ENCODE measurements around the gene PLA2G4E. TPM values are rescaled to one million over a fixed set of nuclear protein-coding genes. Genes with fewer than 3 reads are reported as not detected.

The PLA2G4E gene
- total RNA-seq, 2 donors from 2014 or later: not detected

GRCh38 chr15:41990243-41990605 is 30.6 kb downstream of the PLA2G4E start:
- ATAC-seq (replicated peaks in 1 of 2) (no peak), DNase-seq (no peak)
- Mint-ChIP-seq H3K36me3 (ENCODE audit: insufficient read depth in 2 of 2) (no peaks in the 10 kb centered on the region), H3K27me3 (ENCODE audit: low read depth) (no peaks in the 10 kb centered on the region), H3K4me1 (ENCODE audit: low read depth) (no peaks in the 10 kb centered on the region), H3K4me3 (no peak overlapping the region), H3K9me3 (no peaks in the 10 kb centered on the region), H3K27ac (no peak overlapping the region)

GRCh38 chr15:41989573-41990242 is 31.1 kb downstream of the PLA2G4E start:
- no peaks in the 10 kb centered on the region for H3K4me1 Mint-ChIP-seq (ENCODE audit: low read depth)
- H3K36me3 Mint-ChIP-seq (ENCODE audit: insufficient read depth in 2 of 2): no peaks in the 10 kb centered on the region
- no peak overlapping the region for H3K4me3 Mint-ChIP-seq
- H3K9me3 Mint-ChIP-seq: no peaks in the 10 kb centered on the region
- H3K27ac Mint-ChIP-seq: no peak overlapping the region
- ATAC-seq (replicated peaks in 1 of 2) (peak; percentile 90 to 91), DNase-seq (peak; percentile 87 to 91)
- H3K27me3 Mint-ChIP-seq (ENCODE audit: low read depth): no peaks in the 10 kb centered on the region

- no peaks in the 10 kb centered on the region for H3K4me1 Mint-ChIP-seq (ENCODE audit: low read depth)
- ATAC-seq (replicated peaks in 1 of 2) (no peak), DNase-seq (no peak)
- no peaks in the 10 kb centered on the region for H3K9me3 Mint-ChIP-seq
- H3K36me3 Mint-ChIP-seq (ENCODE audit: insufficient read depth in 2 of 2): no peaks in the 10 kb centered on the region
- no peaks in the 10 kb centered on the region for H3K27me3 Mint-ChIP-seq (ENCODE audit: low read depth)
- no peak overlapping the region for H3K4me3 Mint-ChIP-seq
- no peak overlapping the region for H3K27ac Mint-ChIP-seq
These were observed 31.8 kb downstream of the PLA2G4E start for GRCh38 chr15:41988896-41989572.

GRCh38 chr15:41987925-41988275 is 32.9 kb downstream of the PLA2G4E start:
- ATAC-seq (replicated peaks in 1 of 2) (no peak), DNase-seq (no peak)
- Mint-ChIP-seq H3K27me3 (ENCODE audit: low read depth) (no peaks in the 10 kb centered on the region), H3K27ac (no peak overlapping the region), H3K9me3 (no peaks in the 10 kb centered on the region), H3K4me1 (ENCODE audit: low read depth) (no peaks in the 10 kb centered on the region), H3K4me3 (no peak overlapping the region), H3K36me3 (ENCODE audit: insufficient read depth in 2 of 2) (no peaks in the 10 kb centered on the region)

- H3K4me1 Mint-ChIP-seq (ENCODE audit: low read depth): no peaks in the 10 kb centered on the region
- no peak overlapping the region for H3K27ac Mint-ChIP-seq
- no peak overlapping the region for H3K4me3 Mint-ChIP-seq
- DNase-seq (no peak), ATAC-seq (replicated peaks in 1 of 2) (no peak)
- H3K27me3 Mint-ChIP-seq (ENCODE audit: low read depth): no peaks in the 10 kb centered on the region
- H3K9me3 Mint-ChIP-seq: no peaks in the 10 kb centered on the region
- no peaks in the 10 kb centered on the region for H3K36me3 Mint-ChIP-seq (ENCODE audit: insufficient read depth in 2 of 2)
These were observed 33.5 kb downstream of the PLA2G4E start for GRCh38 chr15:41987246-41987924.

- H3K36me3 Mint-ChIP-seq (ENCODE audit: insufficient read depth in 2 of 2): no peaks in the 10 kb centered on the region
- no peak overlapping the region for H3K4me3 Mint-ChIP-seq
- H3K27ac Mint-ChIP-seq: no peak overlapping the region
- DNase-seq (no peak), ATAC-seq (replicated peaks in 1 of 2) (no peak)
- no peaks in the 10 kb centered on the region for H3K27me3 Mint-ChIP-seq (ENCODE audit: low read depth)
- H3K9me3 Mint-ChIP-seq: no peaks in the 10 kb centered on the region
- H3K4me1 Mint-ChIP-seq (ENCODE audit: low read depth): peaks cover 12% of the 10 kb centered on the region
These were observed 35.3 kb downstream of the PLA2G4E start for GRCh38 chr15:41985236-41986160.

GRCh38 chr15:41984622-41985021 is 36.2 kb downstream of the PLA2G4E start:
- DNase-seq: no peak
- ATAC-seq (replicated peaks in 1 of 2): no peak
- H3K36me3 Mint-ChIP-seq (ENCODE audit: insufficient read depth in 2 of 2): no peaks in the 10 kb centered on the region
- no peaks in the 10 kb centered on the region for H3K9me3 Mint-ChIP-seq
- H3K27me3 Mint-ChIP-seq (ENCODE audit: low read depth): no peaks in the 10 kb centered on the region
- H3K4me3 Mint-ChIP-seq: no peak overlapping the region
- H3K27ac Mint-ChIP-seq: no peak overlapping the region
- peaks cover 13% of the 10 kb centered on the region for H3K4me1 Mint-ChIP-seq (ENCODE audit: low read depth)

- H3K36me3 Mint-ChIP-seq (ENCODE audit: insufficient read depth in 2 of 2): no peaks in the 10 kb centered on the region
- peaks cover 13% of the 10 kb centered on the region for H3K4me1 Mint-ChIP-seq (ENCODE audit: low read depth)
- no peaks in the 10 kb centered on the region for H3K27me3 Mint-ChIP-seq (ENCODE audit: low read depth)
- H3K9me3 Mint-ChIP-seq: no peaks in the 10 kb centered on the region
- H3K4me3 Mint-ChIP-seq: no peak overlapping the region
- no peak overlapping the region for H3K27ac Mint-ChIP-seq
- ATAC-seq (replicated peaks in 1 of 2) (no peak), DNase-seq (no peak)
These were observed 36.9 kb downstream of the PLA2G4E start for GRCh38 chr15:41983621-41984571.

- no peak overlapping the region for H3K4me3 Mint-ChIP-seq
- no peak overlapping the region for H3K27ac Mint-ChIP-seq
- H3K36me3 Mint-ChIP-seq (ENCODE audit: insufficient read depth in 2 of 2): no peaks in the 10 kb centered on the region
- H3K4me1 Mint-ChIP-seq (ENCODE audit: low read depth): peaks cover 13% of the 10 kb centered on the region
- H3K27me3 Mint-ChIP-seq (ENCODE audit: low read depth): no peaks in the 10 kb centered on the region
- no peak for ATAC-seq (replicated peaks in 1 of 2)
- no peaks in the 10 kb centered on the region for H3K9me3 Mint-ChIP-seq
- no peak for DNase-seq
These were observed 37.6 kb downstream of the PLA2G4E start for GRCh38 chr15:41983221-41983620.

- no peak for ATAC-seq (replicated peaks in 1 of 2)
- H3K4me1 Mint-ChIP-seq (ENCODE audit: low read depth): peaks cover 13% of the 10 kb centered on the region
- H3K9me3 Mint-ChIP-seq: no peaks in the 10 kb centered on the region
- no peak for DNase-seq
- no peak overlapping the region for H3K27ac Mint-ChIP-seq
- H3K36me3 Mint-ChIP-seq (ENCODE audit: insufficient read depth in 2 of 2): no peaks in the 10 kb centered on the region
- peaks cover 3% of the 10 kb centered on the region for H3K27me3 Mint-ChIP-seq (ENCODE audit: low read depth)
- H3K4me3 Mint-ChIP-seq: no peak overlapping the region
These were observed 38.5 kb downstream of the PLA2G4E start for GRCh38 chr15:41982133-41982930.

GRCh38 chr15:41981371-41982132 is 39.3 kb downstream of the PLA2G4E start:
- DNase-seq: no peak
- Mint-ChIP-seq H3K36me3 (ENCODE audit: insufficient read depth in 2 of 2) (no peaks in the 10 kb centered on the region), H3K27ac (no peak overlapping the region), H3K4me3 (peak overlapping the region in 1 of 2 donors; percentile 21), H3K27me3 (ENCODE audit: low read depth) (peaks cover 11% of the 10 kb centered on the region), H3K4me1 (ENCODE audit: low read depth) (peaks cover 13% of the 10 kb centered on the region), H3K9me3 (no peaks in the 10 kb centered on the region)
- ATAC-seq (replicated peaks in 1 of 2): no peak

Measured in activated T-cell treated with anti-CD3 and anti-CD28 coated beads, Interleukin-2, amount 50 U/mL, for 72 hours (primary cell).